HG03060 (cell line): ENCODE measurements around the gene MINDY4.
"Not testable (repeated sequence)": the region's sequence is repeated elsewhere in the genome, so short reads cannot be mapped to it uniquely, and the experiment has no call there.

ENCODE experiments used
- ATAC-seq: cut with Tn5 transposase; IDR thresholded peaks from one replicate; pipeline ENCODE4 v1.9.1; 2021; ENCODE audit warnings: low read depth, moderate number of reproducible peaks; ENCODE audit not compliant: unreplicated experiment

The MINDY4 gene

GRCh38 chr7:30826181-30826580 is 55.0 kb downstream of the MINDY4 start:
- no peak for ATAC-seq

- no peak for ATAC-seq
Observed at GRCh38 chr7:30828591-30828990, 57.4 kb downstream of the MINDY4 start.

GRCh38 chr7:30829471-30829870 is 58.3 kb downstream of the MINDY4 start:
- ATAC-seq = no peak

- ATAC-seq = no peak
Observed at GRCh38 chr7:30831227-30831626, 60.0 kb downstream of the MINDY4 start.

DNA sequence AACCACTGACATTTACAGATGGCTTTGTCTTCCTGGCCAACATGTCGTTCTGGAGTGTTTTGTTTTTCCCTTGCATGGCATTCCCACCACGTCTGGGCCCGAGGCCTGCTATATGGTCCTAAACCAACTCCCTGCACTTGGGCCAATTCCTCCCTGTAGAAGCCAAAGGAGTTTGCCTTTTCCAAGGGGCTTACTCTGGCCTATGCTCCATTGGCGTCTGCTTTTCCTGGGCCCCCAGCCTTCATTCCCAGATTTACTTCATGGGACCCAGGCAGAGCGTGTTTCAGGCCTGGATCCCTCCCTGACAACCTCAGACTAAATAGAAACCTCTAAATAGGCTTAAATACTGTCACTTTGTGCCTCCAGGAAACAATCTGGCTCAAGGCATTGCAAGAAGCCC is 60.7 kb downstream of the MINDY4 start:
- no peak for ATAC-seq

GRCh38 chr7:30834017-30834674 is 62.9 kb downstream of the MINDY4 start:
- not testable (repeated sequence) for ATAC-seq

GRCh38 chr7:30835396-30835915 is 64.2 kb downstream of the MINDY4 start:
- ATAC-seq = no peak

- no peak for ATAC-seq
Observed at GRCh38 chr7:30836991-30837390, 65.8 kb downstream of the MINDY4 start.

DNA sequence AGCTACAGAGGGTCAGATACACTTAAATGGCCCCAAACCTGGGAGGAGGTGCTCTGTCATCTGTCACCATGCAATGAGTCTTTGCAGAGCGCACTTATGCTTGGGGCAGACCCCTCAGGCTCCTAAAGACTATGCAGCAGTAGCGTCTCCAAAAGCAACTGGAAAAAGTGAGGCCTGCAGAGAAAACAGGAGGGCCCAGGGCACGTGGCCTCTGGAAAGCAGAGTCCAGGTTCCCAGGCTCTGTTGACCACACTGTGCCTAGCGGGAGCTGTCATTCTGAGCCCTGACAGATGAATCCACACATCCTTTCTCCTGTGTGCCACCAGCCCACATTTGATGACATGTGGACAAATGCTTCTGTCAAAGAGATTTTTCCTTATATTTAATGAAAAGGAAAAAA is 66.4 kb downstream of the MINDY4 start:
- no peak for ATAC-seq

DNA sequence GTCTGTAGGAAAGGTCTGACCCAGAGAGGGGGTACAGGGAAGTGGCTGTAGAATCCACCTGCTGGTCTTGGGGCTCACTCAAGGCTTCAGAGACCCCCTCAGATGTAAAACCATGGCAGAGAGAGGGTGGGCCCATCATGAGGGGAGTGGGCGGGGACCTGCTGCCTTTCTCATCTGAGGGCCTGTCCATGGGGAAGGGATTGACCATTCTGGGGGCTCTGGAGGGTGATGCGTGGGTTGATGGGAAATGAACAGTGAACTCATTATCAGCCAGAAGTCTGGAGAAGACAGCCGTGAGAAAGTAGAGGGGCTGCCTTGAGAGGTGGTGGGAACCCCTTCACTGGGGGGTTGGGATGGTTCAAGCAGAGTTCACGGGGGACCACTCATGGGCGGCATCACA is 66.8 kb downstream of the MINDY4 start:
- ATAC-seq = no peak

- no peak for ATAC-seq
Observed at GRCh38 chr7:30840141-30841024, 69.2 kb downstream of the MINDY4 start.

- no peak for ATAC-seq
Observed at GRCh38 chr7:30841025-30841735, 70.0 kb downstream of the MINDY4 start.

DNA sequence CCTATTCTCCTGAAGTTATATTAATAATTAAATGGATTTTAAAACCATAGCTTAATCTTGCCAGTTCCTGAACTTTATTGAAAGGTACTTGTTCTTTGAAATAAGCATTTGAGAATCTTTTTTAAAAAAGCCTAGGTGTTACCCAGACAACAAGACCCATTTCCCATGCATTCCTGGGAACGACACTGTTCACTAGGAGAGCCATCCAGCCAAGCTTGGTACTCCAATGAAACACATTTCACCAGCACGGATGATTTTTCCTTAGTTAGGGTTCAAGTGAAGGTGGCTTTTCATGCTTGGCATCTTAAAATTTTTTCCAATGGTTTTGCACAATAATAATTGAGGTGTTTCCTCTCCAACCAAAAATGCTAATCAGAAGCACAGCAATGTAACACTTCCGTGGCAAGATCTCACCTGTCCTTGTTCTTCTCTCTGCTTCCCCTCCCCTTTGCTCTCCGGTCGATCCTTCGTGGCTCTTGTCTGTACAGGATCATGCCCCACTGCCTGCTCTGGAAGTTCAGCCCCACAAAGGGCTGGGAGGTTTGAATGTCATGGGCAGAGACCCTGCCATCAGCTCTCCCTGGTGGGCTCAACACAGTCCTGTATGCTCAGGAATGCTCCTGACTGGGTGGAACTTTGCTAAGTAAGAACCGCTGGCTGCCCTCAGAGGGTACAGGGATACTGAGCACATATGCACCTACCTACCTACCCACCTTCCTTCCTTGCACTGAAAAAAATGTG is 70.8 kb downstream of the MINDY4 start:
- no peak for ATAC-seq

GRCh38 chr7:30842542-30843451 is 71.6 kb downstream of the MINDY4 start:
- ATAC-seq = no peak

- ATAC-seq = no peak
Observed at GRCh38 chr7:30843741-30844482, 72.7 kb downstream of the MINDY4 start.

GRCh38 chr7:30844483-30844874 is 73.3 kb downstream of the MINDY4 start:
- no peak for ATAC-seq

- ATAC-seq = no peak
Observed at GRCh38 chr7:30844916-30845315, 73.7 kb downstream of the MINDY4 start.

GRCh38 chr7:30845426-30846135 is 74.4 kb downstream of the MINDY4 start:
- no peak for ATAC-seq
